HL-60 (cell line): ENCODE data around the gene MORN5.

Experiments
- DNase-seq, 2 experiments: peaks; one replicate each; pipeline ENCODE4 v3.0.0-alpha.2; 2010 to 2020; ENCODE audit warnings: low read depth in 1 of 2, low spot score in 1 of 2
- H3K27ac ChIP-seq: fragments of 250-450 bp; sonication (Bioruptor Pico); replicated peaks from 2 replicates; pipeline ENCODE4 v1.5.1; 2020; ENCODE audit warnings: mild to moderate bottlenecking, moderate library complexity
- H3K27me3 ChIP-seq: fragments of 250-450 bp; sonication (Bioruptor Pico); 2 replicates; pipeline ENCODE4 v1.5.1; 2021; ENCODE audit warnings: mild to moderate bottlenecking, moderate library complexity; ENCODE audit not compliant: insufficient read depth, poor library complexity, severe bottlenecking
- H3K4me3 ChIP-seq: replicated peaks from 2 replicates; pipeline ENCODE4 v1.5.1; 2011; ENCODE audit warnings: mild to moderate bottlenecking, control low read depth, low read length; ENCODE audit not compliant: insufficient read depth
- CTCF ChIP-seq: IDR thresholded peaks from one replicate; pipeline ENCODE4 v1.5.1; 2011; ENCODE audit warnings: low read length, control low read depth, inconsistent platforms; ENCODE audit not compliant: insufficient read depth
- GABPA ChIP-seq: IDR thresholded peaks from 2 replicates; pipeline ENCODE4 v1.6.1; 2012; ENCODE audit warnings: low read depth
- POLR2AphosphoS5 ChIP-seq: IDR thresholded peaks from 2 replicates; pipeline ENCODE4 v1.6.1; 2012; ENCODE audit warnings: low read depth
- SPI1 ChIP-seq: IDR thresholded peaks from 2 replicates; pipeline ENCODE4 v1.6.1; 2012; ENCODE audit warnings: low read depth, mild to moderate bottlenecking, borderline replicate concordance
- long read RNA-seq: library from polyadenylated mRNA; unstranded; transcript quantifications from one replicate; pipeline ENCODE4 v2.0.0, GENCODE V29; 2020
- TF ChIP-seq, protein P1 (sequence below): IDR thresholded peaks from 2 replicates; pipeline ENCODE4 v1.6.1; 2012; ENCODE audit warnings: low read depth; ENCODE audit not compliant: insufficient replicate concordance

The MORN5 gene
- long read RNA-seq = 0 reads

DNA sequence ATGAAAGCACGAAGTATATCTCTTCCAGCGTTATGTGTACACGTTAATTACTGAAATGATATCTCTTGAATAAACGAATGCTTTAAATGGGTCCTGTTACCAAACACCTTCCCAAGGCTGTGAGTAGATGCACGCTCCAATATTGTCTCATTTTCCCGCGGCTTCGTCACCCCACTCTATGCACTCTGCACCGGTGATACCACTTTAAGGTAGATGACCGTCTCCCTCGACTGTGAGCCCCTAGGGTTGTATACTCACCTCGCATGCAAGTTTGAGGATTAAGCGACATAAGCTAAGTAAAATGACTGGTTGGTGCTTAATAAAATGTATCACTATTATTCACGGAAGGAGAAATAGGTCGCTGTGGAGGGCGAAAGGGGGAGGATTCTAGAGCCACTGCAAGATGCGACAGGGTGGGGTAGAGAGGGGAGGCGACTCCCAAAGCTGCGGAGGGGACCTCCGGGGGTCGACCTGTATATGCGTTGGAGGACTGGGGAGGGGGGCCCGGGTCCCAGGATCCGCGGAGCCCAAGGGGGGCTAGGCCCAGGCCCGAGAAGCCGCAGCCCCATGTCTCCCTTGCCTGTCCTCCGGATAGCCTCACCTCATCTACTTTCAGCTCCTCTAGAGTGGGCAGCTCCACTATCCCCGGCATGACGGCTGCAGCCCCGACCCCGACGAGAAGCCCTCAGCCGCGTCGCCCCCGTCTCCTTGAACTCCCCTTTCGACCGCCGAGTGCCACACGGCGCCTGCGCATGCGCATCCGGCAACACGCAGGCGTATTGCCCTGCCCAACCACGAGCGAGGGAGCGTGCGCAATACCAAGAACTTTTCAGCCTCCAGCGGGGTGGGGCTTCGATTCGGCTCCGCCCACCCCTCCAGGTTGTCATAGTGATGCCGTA is at the start of gene MORN5, which contains the start of gene NDUFA8:
Gene MORN5 (plus strand): TSS at position 883 of the 899 bp plus-strand sequence. CDS start 65 bp downstream, outside the sequence.
Gene NDUFA8 (minus strand): TSS at position 754 of the 899 bp plus-strand sequence. CDS start 102 bp downstream, at position 652.
- TF ChIP-seq GABPA (no peak), POLR2AphosphoS5 (peak; percentile 81)
- H3K27ac ChIP-seq = peak within 1 kb of the TSS; percentile 73
- H3K4me3 ChIP-seq = peak within 1 kb of the TSS; percentile 74
- DNase-seq = peak; percentile 92 to 94
- H3K27me3 ChIP-seq = no peaks in the 10 kb centered on the region

DNA sequence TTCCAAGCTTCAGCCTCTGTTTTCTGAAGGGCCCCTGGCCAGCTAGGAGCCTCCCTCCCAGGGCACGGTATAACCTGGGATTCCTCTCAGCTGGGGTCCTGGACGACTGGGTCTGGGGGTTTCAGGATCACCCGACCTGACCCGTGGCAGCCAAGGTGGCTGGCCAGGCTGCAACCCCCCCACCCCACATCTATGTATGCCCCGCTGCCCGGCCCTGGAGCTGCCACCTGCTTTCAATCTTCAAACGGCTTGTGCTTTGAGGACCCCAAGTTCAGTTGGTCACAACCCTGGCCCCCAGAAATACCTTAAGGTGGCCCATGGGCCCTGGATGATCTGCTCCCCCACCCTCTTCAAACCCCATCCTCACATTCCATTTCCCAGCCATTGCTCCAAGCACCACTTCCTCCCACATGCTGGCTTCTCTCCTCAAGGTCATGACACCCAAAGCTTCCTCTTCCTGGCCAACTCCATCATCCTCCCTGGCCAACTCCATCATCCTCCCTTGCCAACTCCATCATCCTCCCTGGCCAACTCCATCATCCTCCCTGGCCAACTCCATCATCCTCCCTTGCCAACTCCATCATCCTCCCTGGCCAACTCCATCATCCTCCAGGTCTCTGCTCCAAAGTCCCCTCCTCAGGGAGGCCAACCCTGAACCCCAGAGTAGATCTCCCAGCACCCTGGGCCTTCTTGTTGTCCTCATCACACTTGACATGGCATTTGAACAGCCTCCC is 49.4 kb upstream of the MORN5 start:
- DNase-seq = no peak
- TF ChIP-seq CTCF (no peak), GABPA (no peak), SPI1 (no peak), POLR2AphosphoS5 (no peak)
- TF ChIP-seq, protein P1, sequence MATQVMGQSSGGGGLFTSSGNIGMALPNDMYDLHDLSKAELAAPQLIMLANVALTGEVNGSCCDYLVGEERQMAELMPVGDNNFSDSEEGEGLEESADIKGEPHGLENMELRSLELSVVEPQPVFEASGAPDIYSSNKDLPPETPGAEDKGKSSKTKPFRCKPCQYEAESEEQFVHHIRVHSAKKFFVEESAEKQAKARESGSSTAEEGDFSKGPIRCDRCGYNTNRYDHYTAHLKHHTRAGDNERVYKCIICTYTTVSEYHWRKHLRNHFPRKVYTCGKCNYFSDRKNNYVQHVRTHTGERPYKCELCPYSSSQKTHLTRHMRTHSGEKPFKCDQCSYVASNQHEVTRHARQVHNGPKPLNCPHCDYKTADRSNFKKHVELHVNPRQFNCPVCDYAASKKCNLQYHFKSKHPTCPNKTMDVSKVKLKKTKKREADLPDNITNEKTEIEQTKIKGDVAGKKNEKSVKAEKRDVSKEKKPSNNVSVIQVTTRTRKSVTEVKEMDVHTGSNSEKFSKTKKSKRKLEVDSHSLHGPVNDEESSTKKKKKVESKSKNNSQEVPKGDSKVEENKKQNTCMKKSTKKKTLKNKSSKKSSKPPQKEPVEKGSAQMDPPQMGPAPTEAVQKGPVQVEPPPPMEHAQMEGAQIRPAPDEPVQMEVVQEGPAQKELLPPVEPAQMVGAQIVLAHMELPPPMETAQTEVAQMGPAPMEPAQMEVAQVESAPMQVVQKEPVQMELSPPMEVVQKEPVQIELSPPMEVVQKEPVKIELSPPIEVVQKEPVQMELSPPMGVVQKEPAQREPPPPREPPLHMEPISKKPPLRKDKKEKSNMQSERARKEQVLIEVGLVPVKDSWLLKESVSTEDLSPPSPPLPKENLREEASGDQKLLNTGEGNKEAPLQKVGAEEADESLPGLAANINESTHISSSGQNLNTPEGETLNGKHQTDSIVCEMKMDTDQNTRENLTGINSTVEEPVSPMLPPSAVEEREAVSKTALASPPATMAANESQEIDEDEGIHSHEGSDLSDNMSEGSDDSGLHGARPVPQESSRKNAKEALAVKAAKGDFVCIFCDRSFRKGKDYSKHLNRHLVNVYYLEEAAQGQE = no peak
- no peaks in the 10 kb centered on the region for H3K27me3 ChIP-seq
- no peak overlapping the region for H3K4me3 ChIP-seq
- no peak overlapping the region for H3K27ac ChIP-seq

DNA sequence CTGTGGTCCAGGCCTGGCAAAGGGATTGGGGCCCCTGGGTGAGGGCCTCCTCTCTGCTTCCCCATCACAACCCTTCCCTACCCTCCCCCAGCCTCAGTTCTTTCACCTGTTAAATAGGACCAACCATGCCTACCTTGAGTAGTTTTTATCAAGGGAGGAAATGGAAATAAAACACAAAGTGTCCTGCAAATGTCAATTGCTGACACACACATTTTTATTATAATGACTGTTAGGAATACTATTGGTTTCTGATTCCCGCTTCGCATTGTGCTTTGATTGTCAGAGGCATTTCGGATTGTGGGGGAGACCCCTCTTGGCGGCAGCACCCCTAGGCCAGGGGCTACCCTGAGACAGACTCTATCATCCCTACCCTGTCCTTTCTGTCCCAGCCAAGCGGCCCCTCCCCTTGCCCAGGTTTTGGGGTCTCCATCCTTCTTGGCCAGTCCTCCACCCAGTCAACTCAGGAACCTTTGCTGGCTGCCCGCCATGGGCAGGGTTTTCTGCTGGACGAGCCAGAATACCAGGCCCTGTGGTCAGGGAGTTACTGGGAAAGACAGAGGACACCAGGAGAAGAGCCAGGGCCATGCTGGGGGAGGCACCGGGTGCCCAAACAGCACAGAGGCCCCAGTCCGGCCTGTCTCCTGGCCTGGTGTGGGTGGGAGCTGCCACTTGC is 48.2 kb upstream of the MORN5 start:
- Histone ChIP-seq H3K27me3 (no peaks in the 10 kb centered on the region), H3K27ac (no peak overlapping the region), H3K4me3 (no peak overlapping the region)
- DNase-seq = no peak
- TF ChIP-seq SPI1 = no peak
- no peak for TF ChIP-seq CTCF
- TF ChIP-seq GABPA = no peak
- TF ChIP-seq, protein P1 = no peak
- no peak for TF ChIP-seq POLR2AphosphoS5

- H3K27ac ChIP-seq = no peak overlapping the region
- TF ChIP-seq POLR2AphosphoS5 (no peak), SPI1 (no peak), CTCF (no peak), GABPA (no peak)
- TF ChIP-seq, protein P1 = no peak
- no peak overlapping the region for H3K4me3 ChIP-seq
- H3K27me3 ChIP-seq = no peaks in the 10 kb centered on the region
- no peak for DNase-seq
These were observed 47.5 kb upstream of the MORN5 start for GRCh38 chr9:122112238-122112637.
